NCI-H510A (cell line): Measurements from ENCODE around the gene PRMT2.

ENCODE experiments used
- DNase-seq: peaks from one replicate; lab custom pipeline; 2025; lab: John Stamatoyannopoulos, UW

Gene PRMT2

DNA sequence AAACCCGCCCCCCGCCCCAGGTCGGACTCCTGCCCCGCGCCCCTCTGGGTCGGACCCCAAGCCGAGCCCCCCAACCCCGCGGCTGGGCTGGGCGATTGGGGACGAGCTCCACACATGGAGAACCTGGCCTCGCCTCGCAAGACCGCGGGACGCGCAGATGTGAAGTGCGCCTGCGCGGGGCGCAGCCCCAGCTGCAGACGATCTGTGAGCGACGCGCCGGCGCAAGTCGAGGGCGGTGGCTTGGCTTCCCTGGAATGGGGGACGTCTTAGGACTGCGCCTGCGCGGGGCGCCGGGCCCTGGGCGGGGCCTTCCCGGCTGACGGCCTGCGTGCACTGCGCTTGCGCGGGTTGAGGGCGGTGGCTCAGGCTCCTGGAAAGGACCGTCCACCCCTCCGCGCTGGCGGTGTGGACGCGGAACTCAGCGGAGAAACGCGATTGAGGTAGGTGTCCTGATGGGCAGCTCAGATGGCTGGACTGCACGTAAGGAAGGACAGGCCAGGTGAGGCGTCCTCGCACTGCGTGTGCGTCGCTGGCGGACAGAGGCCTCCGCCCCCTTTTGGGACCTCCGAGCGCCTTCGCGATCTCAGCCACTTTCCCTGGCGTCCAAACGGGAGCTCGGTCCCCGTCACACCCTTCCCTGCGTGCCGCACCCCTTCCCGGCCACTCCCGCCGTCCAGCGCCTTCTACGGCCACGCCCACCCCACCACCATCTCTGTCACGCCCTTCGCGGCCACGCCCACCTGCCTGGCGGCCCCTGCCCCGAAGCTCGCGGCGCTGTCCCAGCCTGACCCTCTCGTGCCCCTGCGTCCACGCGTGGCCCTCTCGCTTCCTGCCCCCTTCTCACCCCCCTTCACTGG lies at the start of gene PRMT2:
Gene PRMT2 (plus strand): TSS at position 351 of the 857 bp plus-strand sequence. CDS start 1,278 bp downstream, outside the sequence.
- DNase-seq, result peak; percentile 87

DNA sequence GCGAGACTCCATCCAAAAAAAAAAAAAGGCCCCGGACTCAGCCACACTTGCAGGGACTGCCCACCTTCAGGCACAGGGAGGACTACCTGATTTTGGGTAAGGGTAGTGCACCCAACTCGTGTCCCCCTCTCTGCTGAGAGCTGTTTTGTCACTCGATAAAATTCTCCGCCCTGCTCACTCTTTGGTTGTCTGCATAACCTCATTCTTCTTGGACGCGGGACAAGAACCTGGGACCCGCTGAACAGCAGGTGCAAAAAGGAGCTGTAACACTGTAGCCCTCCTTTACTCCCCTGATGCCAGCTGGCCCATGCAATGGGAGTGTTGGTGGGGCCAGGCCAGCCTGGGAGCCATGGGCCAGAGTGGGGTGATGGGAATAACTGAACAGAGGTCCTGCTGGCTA lies 41.2 kb upstream of the PRMT2 start:
- no peak for DNase-seq

DNA sequence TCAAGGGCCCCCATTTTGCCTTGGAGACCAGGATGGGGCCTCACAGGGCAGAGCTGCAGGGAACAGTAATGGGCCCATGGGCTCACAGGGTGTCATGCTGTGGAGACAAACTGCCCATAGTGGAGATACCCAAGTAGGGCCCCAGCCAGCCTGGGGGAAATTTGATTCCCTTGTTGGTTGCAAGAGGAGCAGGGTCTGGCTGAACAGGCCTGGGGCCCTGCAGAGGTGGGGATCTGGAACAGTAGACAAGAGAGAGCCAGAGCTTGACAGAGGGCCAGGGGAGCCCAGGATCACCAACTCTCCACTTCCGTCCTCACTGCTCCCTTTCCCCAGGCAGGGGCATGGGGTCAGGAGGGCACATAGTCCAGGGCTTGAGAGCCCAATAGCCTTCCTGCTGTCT lies 39.3 kb upstream of the PRMT2 start:
- DNase-seq, result no peak

DNA sequence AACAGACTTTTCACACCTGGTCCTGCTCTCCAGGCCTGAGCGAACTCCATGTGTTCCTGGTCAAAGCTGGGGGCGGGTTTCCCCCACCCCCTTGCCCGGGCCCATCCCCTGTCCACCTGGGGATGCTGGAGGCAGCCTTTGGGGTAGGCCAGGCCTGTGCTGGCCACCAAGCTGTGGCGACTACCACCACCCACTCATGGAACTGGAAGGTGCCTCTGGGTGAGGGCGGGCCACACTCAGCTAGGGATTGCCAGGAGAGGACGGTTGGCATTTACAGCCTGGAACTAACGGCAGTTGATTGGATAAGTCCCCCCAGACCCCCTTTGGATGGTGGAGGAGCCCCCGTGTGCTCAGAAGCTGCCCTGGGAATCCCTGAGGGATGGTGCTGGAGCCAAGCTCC lies 38.4 kb upstream of the PRMT2 start:
- no peak for DNase-seq

DNA sequence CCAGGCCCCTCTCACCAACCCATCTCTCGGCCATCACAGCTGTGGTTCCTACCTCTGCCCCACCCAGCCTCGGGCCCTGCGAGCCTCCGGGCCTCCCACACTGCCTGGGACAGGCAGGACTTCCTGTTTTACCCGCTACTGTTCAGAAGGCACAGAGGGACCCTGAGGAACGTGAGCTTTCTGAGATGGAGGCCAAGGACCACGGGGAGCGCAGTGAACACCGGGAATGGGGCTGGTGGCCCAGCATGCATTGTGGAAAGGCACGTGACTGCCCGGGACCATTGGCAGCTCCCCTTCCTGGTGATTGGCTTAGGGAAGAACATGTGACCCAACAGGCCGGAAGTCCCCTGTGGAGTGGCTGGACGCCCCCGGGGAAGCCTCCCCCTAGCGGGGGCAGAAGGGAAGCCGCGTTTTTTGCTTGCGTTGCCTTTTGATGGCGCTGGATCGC lies 37.6 kb upstream of the PRMT2 start:
- DNase-seq, result no peak

DNA sequence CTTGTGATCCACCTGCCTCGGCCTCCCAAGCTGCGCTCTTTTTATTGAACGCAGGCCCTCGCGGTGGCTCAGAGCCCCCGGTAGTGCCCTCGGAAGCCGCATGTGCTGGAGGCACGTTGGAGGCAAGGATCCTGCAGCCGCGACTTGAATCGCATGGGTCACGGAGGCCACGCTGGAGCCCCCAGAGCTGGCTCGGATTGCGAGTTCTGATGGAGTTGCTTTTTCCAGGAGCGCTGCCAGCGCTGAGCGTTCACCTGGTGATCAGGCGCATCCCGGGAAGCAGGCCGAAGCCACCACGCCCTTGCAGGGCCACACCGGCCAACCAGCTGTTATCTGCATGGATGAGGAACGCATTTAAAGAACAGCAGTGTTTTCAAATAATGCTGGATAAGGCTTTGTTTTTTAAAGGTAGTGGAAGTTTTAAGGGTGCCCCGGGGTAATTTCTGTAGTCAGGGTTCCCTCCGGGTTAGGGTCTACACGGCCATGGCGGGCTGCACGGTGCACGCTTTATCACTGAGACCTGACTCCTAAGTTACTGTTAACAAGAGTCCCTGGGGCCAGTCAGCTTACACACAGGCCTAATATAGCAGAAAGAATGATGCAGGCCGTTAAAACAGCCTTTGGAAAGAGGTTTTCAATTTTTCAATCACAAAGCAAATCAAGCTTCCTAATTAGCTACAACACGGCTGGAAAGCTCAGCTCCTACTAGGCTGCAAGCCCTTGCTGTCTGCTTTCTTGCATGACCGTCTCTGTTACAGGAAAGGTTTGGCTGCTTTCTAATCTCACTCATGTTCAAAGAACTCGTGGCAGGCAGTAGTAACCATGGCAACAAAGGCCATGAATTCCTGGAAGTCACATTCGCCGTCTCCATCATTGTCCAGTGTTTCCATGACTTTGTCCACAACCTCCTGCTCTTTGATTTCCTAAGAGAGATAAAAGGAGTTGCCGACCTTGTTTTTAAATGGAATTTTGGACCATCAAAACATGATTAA lies 36.6 kb upstream of the PRMT2 start:
- no peak for DNase-seq

DNA sequence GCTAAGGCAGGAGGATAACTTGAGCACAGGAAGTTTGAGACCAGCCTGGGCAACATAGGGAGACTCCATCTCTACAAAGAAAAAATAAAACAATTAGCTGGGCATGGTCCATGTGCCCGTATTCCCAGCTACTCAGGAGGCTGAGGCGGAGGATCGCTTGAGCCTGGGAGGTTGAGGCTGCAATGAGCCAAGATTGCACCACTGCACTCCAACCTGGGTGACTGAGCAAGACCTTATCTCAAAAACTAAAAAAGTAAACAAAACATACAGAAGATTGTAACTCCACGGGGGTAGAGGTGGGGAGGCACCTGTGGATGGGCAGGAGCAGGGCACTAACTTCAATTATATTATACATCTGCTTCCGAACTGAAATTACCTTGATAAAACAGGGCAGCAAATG lies 35.2 kb upstream of the PRMT2 start:
- DNase-seq, result no peak

DNA sequence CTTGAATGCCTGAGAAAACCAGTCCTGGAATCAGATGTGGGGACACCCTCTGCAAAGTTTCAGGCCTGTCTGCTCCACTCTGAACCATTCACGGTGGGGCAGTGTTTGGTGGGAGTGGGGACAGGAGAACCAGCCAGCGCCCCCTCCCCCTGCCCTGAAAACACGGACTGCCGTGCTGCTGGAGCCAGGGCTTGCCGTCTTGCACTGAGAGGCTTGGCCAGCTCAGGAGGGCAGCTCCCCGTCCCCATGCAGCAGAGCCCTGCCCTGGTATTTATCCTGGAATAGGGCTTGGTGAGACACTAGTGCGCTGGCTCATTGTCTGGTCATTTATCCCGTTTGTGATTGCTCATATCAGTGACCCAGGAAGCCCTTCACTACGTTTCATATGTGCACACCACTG lies 34.5 kb upstream of the PRMT2 start:
- DNase-seq, result no peak

DNA sequence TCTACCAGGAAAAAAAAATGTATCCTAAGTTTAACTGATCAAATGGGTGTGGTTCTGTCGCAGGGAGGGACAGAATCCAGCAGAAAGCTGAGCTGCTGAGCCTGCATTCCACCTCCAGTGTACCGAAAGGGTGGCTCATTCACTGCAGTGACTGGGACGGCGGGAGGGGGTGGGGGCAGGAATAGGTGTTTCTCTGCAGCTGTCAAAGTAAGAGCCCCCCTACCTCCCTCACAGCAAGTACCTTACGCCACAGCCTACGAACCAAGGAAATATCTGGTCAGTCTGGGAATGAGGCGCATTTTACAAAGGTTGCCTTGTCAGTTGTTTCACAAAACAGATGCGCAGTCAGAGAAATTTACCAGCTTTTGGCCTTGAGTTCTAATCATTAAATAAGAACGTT lies 32.2 kb upstream of the PRMT2 start:
- DNase-seq, result no peak

DNA sequence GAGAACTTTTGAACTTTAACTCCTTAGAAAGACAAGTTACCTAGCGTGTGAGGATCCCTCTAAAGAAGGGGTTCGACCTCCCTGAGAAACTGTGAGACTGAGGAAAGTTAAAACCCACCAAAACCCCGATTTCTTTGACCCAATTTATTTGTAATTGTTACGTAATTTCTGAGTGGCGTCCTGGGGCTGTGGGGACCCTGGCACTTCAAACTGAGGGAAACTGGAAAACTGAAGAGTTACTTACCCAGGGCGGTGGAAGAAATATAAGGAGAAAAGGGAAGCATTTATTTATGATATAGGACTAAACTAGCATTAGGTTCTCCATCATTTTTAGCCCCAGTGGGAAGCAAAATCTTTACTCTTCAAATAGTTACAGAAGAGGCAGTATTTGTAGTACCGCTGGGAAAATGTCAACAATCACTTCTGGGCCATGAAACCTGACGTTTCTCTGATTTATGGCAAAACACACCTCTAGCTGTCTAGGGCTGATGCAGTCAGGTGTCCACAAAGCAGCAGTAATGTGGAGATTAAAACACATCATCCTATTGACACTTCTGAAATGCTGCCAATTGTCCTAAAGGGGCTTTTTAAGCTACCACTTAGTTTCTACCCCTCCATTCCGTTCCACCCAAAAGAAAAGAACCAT lies 31.0 kb upstream of the PRMT2 start:
- no peak for DNase-seq

DNA sequence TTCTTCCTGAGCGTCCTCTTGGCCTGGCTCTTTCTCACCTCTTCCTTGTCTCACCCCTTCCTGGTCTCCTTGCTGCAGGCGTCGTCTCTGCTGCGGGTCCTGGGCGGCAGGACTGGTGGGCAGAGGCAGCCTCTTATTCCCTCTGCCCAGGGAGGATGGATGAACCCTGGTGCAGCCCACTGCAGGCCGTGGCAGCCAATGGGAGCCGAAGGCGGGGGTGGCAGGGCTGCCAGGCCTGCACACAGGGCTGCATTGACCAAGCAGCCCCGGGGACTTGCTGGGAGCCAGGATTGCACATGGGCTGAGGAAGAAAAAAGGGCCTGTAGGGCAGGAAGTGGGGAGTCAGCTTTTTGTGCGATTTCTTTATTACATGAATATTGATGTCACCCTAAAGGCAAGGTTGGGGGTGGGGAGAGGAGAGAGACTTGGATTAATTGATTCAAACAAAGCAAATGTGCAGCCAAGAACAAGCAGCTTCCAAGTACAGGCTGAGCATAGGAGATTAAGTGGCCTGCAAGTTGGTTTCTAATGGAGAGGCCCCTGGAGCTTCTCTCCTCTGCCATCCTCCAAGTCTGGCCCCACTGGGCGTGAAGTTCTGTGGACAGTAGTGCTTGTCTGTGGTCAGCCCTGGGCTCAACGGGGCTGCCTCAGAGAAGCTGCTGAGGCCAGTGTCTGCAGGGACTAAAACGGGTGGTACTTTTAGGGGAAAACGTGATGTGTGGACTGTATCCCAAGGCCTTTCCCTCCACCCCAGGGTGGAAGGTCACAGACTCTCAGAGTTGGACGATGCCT lies 30.3 kb upstream of the PRMT2 start, which contains the start of gene S100B:
Gene S100B (minus strand): TSS at position 108 of the 792 bp plus-strand sequence. CDS start 2,667 bp downstream, outside the sequence.
- DNase-seq, result no peak

DNA sequence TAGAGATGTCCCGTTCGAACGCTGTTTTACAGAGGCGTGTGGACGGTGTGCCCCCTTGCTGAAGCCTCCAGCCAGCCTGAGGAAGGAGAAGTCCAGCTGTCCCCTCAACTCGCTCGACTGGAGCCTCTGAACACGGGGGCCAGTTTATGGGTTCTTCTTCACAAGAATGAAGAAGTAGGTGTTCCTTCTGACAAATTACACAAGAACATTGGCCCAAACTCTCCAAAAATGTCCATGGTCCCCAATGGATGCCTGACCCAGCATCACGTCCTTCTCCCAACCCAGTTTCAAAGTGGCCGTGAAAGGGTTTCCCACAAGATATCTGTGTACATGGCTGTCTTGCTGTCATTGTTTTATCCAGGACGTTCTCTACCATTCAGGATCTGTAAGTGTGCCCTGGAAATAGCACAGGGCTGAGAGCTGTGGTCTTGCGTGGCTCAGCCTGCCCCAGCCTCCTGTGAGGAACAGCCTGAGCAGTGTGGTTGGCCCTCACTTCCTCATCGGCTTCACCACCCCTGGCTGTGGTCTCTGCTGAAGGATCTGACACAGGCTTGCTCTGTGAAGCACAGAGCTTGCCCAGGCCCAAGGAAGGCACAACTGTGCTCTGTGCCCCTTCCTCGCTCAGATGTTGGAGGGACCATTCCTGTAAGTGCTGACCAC lies 29.6 kb upstream of the PRMT2 start:
- no peak for DNase-seq

DNA sequence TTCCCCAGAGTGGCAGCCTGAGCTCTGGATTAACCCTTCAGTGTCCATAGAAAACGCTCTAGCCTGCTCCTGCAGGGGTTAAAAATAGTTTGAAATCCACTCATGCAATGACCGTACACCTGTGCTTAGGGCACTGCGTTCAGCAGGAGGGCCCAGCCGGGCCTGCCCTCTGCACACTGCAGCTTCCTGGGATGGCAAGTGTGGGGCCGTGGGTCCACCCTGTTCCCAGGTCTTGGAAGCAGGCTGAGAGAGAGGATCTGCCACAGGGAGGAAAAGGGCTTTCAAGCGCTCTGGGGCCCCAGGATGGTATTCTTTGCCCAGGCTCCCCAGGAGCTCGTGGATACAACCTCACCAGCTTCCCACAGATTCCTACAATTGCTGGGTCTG lies 29.1 kb upstream of the PRMT2 start:
- no peak for DNase-seq

DNA sequence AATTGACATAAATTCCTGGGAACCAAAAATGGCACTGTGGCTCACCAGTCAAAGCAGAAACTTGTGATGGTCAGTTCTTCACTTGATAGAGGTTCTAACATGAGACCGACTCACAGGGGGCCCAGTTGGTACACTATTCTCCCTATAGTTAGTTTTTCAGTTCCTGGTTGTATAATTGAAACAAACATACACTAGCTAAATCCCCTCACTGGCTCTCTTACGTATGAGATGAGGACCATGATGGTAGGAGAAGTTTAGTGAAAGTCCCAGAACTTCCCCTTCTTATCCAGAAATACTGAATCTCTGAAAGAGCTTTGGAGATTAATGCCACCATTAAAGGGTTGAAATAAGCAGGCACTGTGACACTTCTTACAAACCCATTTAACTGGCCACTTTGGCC lies 27.8 kb upstream of the PRMT2 start:
- no peak for DNase-seq

DNA sequence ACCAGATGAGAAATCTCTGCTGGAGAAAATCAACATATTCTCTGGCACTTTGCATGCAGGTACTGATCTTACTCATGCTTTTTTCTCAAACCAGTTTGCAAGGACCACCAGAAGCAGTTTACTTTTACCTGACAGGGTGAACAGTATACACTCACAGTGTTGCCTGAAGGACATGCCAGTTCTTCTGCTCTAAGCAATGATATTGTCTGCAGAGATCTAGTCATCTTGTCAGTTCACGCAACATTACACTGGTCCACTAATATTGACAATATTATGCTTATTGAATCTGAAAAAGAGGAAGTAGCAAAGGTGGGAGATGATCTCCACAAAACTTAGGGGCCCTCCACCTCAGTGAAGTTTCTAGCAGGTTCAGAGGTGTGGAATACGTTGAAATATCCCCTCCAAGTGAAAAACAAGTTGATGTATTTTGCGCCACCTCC lies 26.8 kb upstream of the PRMT2 start:
- DNase-seq, result no peak

DNA sequence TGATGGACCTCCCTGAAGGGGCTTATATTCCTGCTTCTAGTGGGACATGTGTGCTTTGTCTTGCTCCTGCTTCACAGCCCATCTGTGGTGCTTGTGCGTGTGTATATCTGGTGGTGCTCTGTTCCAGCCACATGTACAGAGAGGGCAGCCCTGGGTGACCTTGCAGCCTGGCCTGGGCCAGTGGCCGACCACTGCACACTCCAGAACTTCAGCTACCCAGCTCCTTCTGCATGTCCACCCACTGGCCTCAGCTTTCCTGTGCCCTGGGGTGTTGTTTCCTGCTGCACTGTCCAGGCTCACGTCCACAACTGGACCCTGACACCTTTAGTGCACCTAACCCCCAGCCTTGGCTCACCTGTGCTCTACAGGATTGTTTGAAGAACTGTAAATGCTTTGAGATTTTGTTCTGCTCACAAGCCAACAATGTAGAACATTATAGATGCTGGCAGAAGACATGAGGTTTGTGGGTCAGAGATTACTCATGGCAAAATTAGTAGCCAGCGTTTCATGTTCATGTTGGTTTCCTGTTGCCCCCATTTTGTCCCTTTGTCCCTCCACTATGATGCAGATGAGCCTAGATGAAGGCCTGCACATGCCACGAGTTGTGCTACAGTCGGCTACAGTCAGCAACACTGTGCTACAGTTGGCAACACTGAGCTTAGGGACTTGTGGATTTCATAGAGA lies 25.3 kb upstream of the PRMT2 start:
- DNase-seq, result no peak

DNA sequence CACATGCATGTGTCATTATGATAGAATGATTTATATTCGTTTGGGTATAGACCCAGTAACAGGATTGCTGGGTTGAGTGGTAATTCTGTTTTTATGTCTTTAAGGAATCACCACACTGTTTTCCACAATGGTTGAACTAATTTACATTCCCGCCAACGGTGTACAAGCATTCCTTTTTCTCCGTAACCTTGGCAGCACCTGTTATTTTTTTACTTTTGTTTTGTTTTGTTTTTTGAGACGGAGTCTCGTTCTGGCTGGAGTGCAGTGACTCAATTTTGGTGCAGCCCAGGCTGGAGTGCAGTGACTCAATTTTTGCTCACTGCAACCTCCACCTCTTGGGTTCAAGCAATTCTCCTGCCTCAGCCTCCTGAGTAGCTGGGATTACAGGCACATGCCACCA lies 22.1 kb upstream of the PRMT2 start:
- no peak for DNase-seq

DNA sequence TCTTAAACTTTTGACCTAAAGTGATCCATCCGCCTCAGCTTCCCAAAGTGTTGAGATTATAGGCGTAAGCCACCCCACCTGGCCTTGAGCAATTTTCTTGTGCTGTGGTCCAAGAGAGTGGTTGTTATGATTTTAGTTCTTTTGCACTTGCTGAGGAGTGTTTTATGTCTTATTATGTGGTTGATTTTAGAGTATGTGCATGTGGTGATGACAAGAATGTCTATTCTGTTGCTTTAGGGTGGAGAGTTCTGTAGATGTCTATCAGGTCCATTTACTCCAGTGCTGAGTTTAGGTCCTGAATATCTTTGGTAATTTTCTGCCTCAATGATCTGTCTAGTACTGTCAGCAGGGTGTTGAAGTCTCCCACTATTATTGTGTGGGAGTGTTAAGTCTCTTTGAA lies 19.4 kb upstream of the PRMT2 start:
- no peak for DNase-seq

DNA sequence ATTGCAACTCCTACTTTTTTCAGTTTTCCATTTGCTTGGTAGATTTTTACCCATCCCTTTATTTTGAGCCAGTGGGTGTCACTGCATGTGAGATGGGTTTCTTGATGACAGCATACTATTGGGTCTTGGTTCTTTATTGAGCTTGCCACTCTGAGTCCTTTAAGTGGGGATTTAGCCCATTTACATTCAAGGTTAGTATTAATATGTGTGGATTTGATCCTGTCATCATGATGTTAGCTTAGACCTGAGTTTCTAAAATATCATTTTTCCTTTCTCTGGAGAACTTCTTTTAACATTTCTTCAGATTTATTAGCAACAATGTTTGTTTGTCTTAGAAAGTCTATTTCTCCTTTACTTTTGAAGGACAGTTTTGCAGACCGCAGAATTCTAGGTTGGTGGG lies 18.8 kb upstream of the PRMT2 start:
- no peak for DNase-seq
